ENCODE measurements around the gene ZNF511. TPM values are rescaled to one million over a fixed set of nuclear protein-coding genes. Genes with fewer than 3 reads are reported as not detected.
A peak's percentile ranks its signal among the peaks of the same experiment; 100 is the strongest.

ZNF511 gene
- polyA plus RNA-seq, 1 donor from 2014 or later: 17.6 TPM

GRCh38 chr10:133324198-133324792, 15.6 kb downstream of the ZNF511 start:
- Histone ChIP-seq H3K4me2 (ENCODE audit: low read length) (no peak overlapping the region), H4K20me1 (ENCODE audit: insufficient read depth) (no peaks in the 10 kb centered on the region), H2AFZ (ENCODE audit: low read depth, low read length) (no peak overlapping the region), H3K9ac (ENCODE audit: low read length) (no peak overlapping the region), H3K79me2 (replicated peaks; ENCODE audit: insufficient read depth, low read length) (no peaks in the 10 kb centered on the region), H3K27me3 (ENCODE audit: insufficient read depth, low read depth, low read length) (peaks cover 25% of the 10 kb centered on the region), H3K9me2 (ENCODE audit: insufficient read depth, low read length) (no peaks in the 10 kb centered on the region), H3F3A (ENCODE audit: insufficient read depth, low read length, poor library complexity, severe bottlenecking) (no peaks in the 10 kb centered on the region), H3K27ac (ENCODE audit: low read length) (no peak overlapping the region), H3K9me3 (ENCODE audit: low read length) (no peaks in the 10 kb centered on the region), H3K36me3 (ENCODE audit: insufficient read depth, low read length) (no peaks in the 10 kb centered on the region), H3K4me3 (ENCODE audit: low read length) (no peak overlapping the region)
- no peak for TF ChIP-seq POLR2AphosphoS5 (IDR thresholded peaks at IDR 0.05)
- TF ChIP-seq EP300 (conservative IDR thresholded peaks at IDR 0.05; ENCODE audit: poor library complexity, severe bottlenecking): no peak
- no peak for TF ChIP-seq REST (IDR thresholded peaks at IDR 0.05; ENCODE audit: borderline replicate concordance)
- TF ChIP-seq EZH2 (IDR thresholded peaks at IDR 0.05; ENCODE audit: borderline replicate concordance, insufficient read depth, low read length, poor library complexity, severe bottlenecking): no peak
- TF ChIP-seq SMC3 (conservative IDR thresholded peaks at IDR 0.05; ENCODE audit: poor library complexity): no peak
- no peak for TF ChIP-seq TAF1 (IDR thresholded peaks at IDR 0.05; ENCODE audit: low read depth)
- no peak for TF ChIP-seq CTCF (IDR thresholded peaks at IDR 0.05; ENCODE audit: poor library complexity, severe bottlenecking)
- no peak for TF ChIP-seq MXI1 (conservative IDR thresholded peaks at IDR 0.05; ENCODE audit: poor library complexity, severe bottlenecking)

GRCh38 chr10:133324857-133325260, 16.1 kb downstream of the ZNF511 start:
- no peaks in the 10 kb centered on the region for H3K79me2 ChIP-seq (replicated peaks; ENCODE audit: insufficient read depth, low read length)
- no peaks in the 10 kb centered on the region for H3K9me2 ChIP-seq (ENCODE audit: insufficient read depth, low read length)
- H3F3A ChIP-seq (ENCODE audit: insufficient read depth, low read length, poor library complexity, severe bottlenecking): no peaks in the 10 kb centered on the region
- H3K4me3 ChIP-seq (ENCODE audit: low read length): peak overlapping the region; percentile 58
- H3K9ac ChIP-seq (ENCODE audit: low read length): no peak overlapping the region
- H3K27me3 ChIP-seq (ENCODE audit: insufficient read depth, low read depth, low read length): peaks cover 25% of the 10 kb centered on the region
- no peak overlapping the region for H2AFZ ChIP-seq (ENCODE audit: low read depth, low read length)
- no peaks in the 10 kb centered on the region for H4K20me1 ChIP-seq (ENCODE audit: insufficient read depth)
- H3K27ac ChIP-seq (ENCODE audit: low read length): no peak overlapping the region
- H3K36me3 ChIP-seq (ENCODE audit: insufficient read depth, low read length): no peaks in the 10 kb centered on the region
- no peak overlapping the region for H3K4me2 ChIP-seq (ENCODE audit: low read length)
- TF ChIP-seq RAD21 (conservative IDR thresholded peaks at IDR 0.05) (no peak), POLR2AphosphoS5 (IDR thresholded peaks at IDR 0.05) (no peak), SMC3 (conservative IDR thresholded peaks at IDR 0.05; ENCODE audit: poor library complexity) (no peak), EZH2 (IDR thresholded peaks at IDR 0.05; ENCODE audit: borderline replicate concordance, insufficient read depth, low read length, poor library complexity, severe bottlenecking) (no peak), REST (IDR thresholded peaks at IDR 0.05; ENCODE audit: borderline replicate concordance) (no peak), TAF1 (IDR thresholded peaks at IDR 0.05; ENCODE audit: low read depth) (no peak), MXI1 (conservative IDR thresholded peaks at IDR 0.05; ENCODE audit: poor library complexity, severe bottlenecking) (no peak), EP300 (conservative IDR thresholded peaks at IDR 0.05; ENCODE audit: poor library complexity, severe bottlenecking) (no peak), CTCF (IDR thresholded peaks at IDR 0.05; ENCODE audit: poor library complexity, severe bottlenecking) (no peak)
- H3K9me3 ChIP-seq (ENCODE audit: low read length): no peaks in the 10 kb centered on the region

All from neural cell (in vitro differentiated cells).